AG09319 (cell line): ENCODE data around the gene CDH22.
A peak's percentile ranks its signal among the peaks of the same experiment; 100 is the strongest.

ENCODE experiments used
- DNase-seq: peaks from one replicate; pipeline ENCODE4 v3.0.0-alpha.2; 2010; ENCODE audit warnings: low read depth; ENCODE audit errors: extremely low read depth
- TF ChIP-seq, protein P1 (sequence below): IDR thresholded peaks from 2 replicates; pipeline ENCODE4 v1.5.1; 2011; ENCODE audit warnings: low read depth, mild to moderate bottlenecking, inconsistent platforms, low read length, moderate library complexity

Gene CDH22

DNA sequence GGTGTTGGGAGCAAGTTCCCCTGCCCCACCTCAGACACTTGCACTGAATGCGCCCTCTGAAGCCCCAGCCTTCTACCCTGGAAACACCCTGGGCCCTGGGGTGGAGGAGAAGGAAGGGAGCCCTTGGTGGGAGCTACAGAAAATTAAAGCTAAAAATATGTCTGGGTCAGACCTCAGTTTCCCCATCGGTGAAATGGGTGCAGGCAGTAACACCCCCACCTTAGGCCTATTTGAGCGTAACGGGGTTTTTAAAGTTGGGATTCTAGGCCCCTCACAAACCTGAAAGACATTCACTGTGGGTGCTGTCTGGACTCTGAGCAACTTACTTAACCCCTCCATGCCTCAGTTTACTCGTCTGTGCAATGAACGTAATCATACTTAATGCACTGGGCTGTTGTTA lies 19.3 kb upstream of the CDH22 start:
- DNase-seq, result no peak
- TF ChIP-seq, protein P1, sequence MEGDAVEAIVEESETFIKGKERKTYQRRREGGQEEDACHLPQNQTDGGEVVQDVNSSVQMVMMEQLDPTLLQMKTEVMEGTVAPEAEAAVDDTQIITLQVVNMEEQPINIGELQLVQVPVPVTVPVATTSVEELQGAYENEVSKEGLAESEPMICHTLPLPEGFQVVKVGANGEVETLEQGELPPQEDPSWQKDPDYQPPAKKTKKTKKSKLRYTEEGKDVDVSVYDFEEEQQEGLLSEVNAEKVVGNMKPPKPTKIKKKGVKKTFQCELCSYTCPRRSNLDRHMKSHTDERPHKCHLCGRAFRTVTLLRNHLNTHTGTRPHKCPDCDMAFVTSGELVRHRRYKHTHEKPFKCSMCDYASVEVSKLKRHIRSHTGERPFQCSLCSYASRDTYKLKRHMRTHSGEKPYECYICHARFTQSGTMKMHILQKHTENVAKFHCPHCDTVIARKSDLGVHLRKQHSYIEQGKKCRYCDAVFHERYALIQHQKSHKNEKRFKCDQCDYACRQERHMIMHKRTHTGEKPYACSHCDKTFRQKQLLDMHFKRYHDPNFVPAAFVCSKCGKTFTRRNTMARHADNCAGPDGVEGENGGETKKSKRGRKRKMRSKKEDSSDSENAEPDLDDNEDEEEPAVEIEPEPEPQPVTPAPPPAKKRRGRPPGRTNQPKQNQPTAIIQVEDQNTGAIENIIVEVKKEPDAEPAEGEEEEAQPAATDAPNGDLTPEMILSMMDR, result no peak

GRCh38 chr20:46325789-46326188 lies 17.5 kb upstream of the CDH22 start:
- TF ChIP-seq, protein P1, result no peak
- no peak for DNase-seq

DNA sequence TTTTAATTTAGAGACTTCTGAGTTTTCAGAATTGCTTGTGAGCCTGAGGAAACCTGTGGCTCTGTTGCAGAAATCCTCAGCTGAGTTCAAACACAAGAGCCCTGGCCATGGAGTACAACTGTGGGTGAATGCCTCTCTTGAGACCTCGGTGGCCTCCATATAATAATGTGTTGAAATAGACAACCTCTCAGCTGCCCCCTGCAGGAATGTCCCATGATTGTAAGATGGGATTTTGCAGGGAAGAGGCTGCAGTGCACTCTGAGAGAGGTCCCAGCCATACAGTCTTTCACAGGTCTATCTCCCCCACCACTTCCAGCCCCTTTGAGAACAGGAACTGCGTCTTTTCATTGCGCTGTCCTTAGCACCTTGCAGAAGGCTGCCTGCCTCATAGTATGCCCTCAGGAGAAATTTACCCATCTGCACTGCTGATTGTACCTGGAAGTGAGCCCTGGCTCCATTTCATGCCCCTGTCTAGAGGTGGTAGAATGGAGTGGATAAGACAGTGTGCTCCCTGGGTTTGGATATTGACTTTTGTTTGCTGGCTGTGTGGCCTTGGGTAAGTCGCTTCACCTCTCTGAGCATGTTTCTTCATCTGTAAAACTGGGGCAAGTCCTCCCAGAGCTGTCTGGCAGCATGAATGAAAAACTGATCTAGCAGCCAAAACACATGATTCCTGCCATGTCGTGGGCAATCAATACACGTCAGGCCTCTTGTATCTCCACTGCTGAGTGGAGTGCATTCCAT lies 16.8 kb upstream of the CDH22 start:
- TF ChIP-seq, protein P1, result peak; percentile 29
- DNase-seq, result no peak

- TF ChIP-seq, protein P1, result no peak
- DNase-seq, result no peak
Observed at GRCh38 chr20:46324379-46324778, 16.1 kb upstream of the CDH22 start.

DNA sequence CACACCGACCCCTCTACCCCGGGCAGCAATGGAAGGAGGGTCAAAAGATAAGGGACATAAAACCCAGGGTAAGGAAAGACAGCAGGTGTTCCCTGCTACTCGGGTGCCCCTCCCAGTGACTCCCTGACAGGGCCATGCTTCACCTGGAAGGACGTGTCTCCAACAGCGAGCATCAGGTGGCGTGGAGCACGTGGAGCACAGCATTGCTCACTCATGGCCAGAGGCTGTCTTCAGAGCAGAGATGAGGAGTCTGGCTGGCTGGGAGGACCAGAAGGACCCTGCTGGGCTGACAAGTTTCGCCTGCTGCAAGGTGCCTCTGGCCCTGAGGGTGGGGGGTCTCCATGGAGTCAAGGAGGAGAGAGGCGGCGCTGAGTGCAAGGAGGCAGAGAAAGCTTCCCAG lies 15.3 kb upstream of the CDH22 start:
- TF ChIP-seq, protein P1, result no peak
- no peak for DNase-seq

- DNase-seq, result no peak
- TF ChIP-seq, protein P1, result no peak
Observed at GRCh38 chr20:46322641-46323040, 14.3 kb upstream of the CDH22 start.

DNA sequence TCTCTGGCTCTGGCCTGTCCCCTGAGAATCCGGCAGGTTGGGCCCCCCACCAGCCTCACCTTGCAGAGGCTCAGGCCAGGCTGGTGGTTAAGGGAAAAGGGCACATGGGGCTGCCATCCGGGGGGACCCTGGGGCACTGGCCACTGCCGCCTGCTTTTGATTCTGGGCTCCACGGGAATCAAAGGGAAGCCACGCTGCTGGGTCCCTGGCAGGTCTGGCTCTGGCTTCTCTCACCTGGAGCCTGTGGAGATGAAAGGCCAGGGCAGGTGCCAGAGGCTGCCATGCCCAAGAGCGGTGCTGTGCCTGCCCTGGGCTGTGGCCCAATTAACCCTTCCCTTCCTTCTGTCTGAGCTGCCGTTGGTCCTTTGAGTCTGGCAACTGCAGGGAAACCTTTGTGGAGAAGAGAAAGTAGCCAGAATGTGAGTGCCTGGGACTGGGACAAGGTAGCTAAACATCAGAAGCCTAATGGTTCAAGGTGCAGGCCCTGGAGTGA lies 9.4 kb upstream of the CDH22 start:
- no peak for DNase-seq

More for the DNA sequence above, 9.4 kb upstream of the CDH22 start:
- TF ChIP-seq, protein P1, result no peak
